Astrocyte of the cerebellum (primary cell): ENCODE measurements around the gene RIC8B.

Experiments used
- DNase-seq: peaks from one replicate; pipeline ENCODE4 v3.0.0-alpha.2; 2011; ENCODE audit warnings: low read depth
- H3K4me3 ChIP-seq: 2 replicates; pipeline ENCODE4 v1.5.1; 2011; ENCODE audit warnings: mild to moderate bottlenecking, low read depth, low read length, moderate library complexity
- in situ Hi-C: cut with HindIII; loops from 2 replicates; pipeline ENCODE4 v1.10.0; 2017; ENCODE audit warnings: low sequenced_read_pairs
- TF ChIP-seq, protein P1 (sequence below): IDR thresholded peaks from 2 replicates; pipeline ENCODE4 v1.5.1; 2012; ENCODE audit warnings: low read length, low read depth, moderate library complexity, mild to moderate bottlenecking; ENCODE audit errors: missing control alignments

Gene RIC8B

DNA sequence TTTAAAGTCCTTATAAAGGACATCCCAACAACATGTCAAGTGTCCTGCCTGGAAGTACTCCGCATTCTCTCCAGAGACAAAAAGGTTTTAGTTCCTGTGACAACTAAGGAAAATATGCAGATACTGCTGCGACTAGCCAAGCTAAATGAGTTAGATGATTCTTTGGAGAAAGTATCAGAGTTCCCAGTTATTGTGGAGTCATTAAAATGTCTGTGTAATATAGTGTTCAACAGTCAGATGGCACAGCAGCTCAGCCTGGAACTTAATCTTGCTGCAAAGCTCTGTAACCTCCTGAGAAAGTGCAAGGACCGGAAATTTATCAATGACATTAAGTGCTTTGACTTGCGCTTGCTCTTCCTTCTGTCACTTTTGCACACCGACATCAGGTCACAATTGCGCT lies 40.2 kb downstream of the RIC8B start:
- no peak overlapping the region for H3K4me3 ChIP-seq
- in situ Hi-C loops = no loop called here
- TF ChIP-seq, protein P1, sequence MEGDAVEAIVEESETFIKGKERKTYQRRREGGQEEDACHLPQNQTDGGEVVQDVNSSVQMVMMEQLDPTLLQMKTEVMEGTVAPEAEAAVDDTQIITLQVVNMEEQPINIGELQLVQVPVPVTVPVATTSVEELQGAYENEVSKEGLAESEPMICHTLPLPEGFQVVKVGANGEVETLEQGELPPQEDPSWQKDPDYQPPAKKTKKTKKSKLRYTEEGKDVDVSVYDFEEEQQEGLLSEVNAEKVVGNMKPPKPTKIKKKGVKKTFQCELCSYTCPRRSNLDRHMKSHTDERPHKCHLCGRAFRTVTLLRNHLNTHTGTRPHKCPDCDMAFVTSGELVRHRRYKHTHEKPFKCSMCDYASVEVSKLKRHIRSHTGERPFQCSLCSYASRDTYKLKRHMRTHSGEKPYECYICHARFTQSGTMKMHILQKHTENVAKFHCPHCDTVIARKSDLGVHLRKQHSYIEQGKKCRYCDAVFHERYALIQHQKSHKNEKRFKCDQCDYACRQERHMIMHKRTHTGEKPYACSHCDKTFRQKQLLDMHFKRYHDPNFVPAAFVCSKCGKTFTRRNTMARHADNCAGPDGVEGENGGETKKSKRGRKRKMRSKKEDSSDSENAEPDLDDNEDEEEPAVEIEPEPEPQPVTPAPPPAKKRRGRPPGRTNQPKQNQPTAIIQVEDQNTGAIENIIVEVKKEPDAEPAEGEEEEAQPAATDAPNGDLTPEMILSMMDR = no peak
- DNase-seq = no peak

DNA sequence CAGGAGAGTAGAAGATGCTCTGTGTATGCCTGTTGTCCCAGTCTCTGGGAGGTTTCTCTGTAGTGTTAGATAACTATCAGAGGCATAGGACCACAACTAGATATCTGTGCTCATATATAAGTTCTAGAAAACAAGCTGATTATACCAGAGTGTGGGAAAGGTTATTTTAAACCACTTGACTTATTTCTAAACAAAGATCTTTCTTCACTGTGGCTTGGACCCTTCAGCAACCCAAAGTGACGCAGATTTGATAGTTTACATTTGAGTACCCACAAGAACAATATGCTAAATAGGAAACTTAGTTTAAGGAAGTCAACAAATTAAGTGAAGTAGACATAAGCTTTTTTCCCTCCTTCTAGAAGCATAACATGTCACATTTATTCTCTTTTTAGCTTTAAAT lies 41.3 kb downstream of the RIC8B start:
- TF ChIP-seq, protein P1 = no peak
- DNase-seq = no peak
- in situ Hi-C loops = no loop called here
- no peak overlapping the region for H3K4me3 ChIP-seq

GRCh38 chr12:106816231-106816630 lies 41.7 kb downstream of the RIC8B start:
- TF ChIP-seq, protein P1 = no peak
- no peak overlapping the region for H3K4me3 ChIP-seq
- no peak for DNase-seq
- in situ Hi-C loops = no loop called here

DNA sequence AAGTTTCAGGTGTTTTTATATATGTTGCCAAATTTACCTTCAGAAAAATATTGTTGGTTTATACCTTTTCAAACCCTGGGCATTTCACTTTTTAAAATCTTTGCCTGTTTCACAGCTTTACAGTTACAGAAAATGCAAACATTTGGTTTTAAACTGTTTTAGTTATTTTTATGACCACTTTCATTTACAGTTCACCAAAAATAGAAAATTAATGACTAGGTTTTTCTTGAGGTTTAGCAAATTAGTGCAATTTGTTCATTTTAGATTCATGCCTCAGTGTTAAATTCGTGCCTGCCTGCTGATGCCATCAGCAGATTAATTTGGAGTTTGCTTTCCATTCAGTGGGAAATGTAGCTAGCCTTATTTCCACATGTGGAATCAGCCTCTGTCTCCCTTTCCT lies 45.5 kb downstream of the RIC8B start:
- TF ChIP-seq, protein P1 = no peak
- no peak overlapping the region for H3K4me3 ChIP-seq
- in situ Hi-C loops = no loop called here

GRCh38 chr12:106831699-106832098 lies 57.2 kb downstream of the RIC8B start:
- DNase-seq = no peak
- H3K4me3 ChIP-seq = no peak overlapping the region
- TF ChIP-seq, protein P1 = no peak
- in situ Hi-C loops = loop anchor here (10.0 kb wide), 1 partner anchor 447 kb away; no protein-coding TSS in a partner anchor

More for the DNA sequence above, 45.5 kb downstream of the RIC8B start:
- DNase-seq = no peak

DNA sequence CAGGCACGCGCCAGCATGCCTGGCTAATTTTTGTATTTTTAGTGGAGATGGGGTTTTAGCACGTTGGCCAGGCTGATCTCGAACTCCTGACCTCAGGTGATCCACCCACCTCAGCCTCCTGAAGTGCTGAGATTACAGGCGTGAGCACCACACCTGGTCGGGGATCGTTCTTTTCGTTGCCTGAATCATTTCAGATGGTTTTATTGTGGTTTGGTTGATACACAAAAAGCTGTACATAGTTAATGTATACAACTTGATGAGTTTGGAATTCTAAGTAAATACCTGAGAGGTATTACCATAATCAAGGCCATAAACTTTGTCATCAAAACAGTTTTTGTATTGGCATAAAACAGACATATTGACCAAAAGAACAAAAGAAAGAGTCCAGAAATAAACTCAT lies 63.3 kb downstream of the RIC8B start:
- in situ Hi-C loops = loop anchor here (10.0 kb wide), 1 partner anchor 453 kb away; no protein-coding TSS in a partner anchor
- H3K4me3 ChIP-seq = no peak overlapping the region
- no peak for DNase-seq
- TF ChIP-seq, protein P1 = no peak
